ENCODE results near the gene SLC38A2.
"Not testable (repeated sequence)": the region's sequence is repeated elsewhere in the genome, so short reads cannot be mapped to it uniquely, and the experiment has no call there.

The SLC38A2 gene

DNA sequence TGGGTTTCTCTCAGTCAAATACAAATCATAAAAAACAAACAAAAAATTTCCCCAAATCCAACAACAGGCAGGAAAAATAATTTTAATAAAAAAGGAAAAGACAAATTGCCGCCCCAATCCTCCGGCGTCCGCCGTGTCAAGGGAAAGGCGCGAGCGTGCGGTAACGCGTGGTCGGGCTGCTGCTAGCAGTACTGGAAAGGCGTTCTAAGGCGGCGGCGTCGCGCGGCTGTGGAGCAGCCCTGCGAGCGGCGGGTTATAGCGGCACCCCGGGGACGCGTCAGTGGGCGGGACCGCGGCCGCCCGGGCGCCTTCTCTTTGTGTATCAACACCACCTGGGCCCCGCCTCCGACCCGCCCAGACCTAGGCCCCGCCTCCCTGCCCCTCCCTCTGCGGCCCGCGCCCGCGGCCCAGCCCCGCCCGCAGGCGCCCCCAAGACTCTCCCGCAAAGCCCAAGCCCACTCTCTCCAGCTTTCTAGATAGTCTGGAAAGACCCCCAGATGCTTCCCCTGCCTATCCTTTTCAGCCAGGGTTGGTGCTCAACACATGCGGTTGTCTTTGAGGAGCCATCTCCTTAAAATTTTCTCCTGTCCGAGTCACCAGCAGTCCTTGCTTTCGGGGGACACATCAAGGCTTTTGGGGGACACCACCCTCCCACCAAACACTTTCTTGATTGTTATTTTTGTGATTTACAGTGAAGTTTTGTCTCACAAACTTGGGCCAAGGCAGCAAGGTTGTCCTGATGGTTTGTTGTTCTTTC lies at the start of gene SLC38A2:
Gene SLC38A2, minus strand, starts transcription at position 230 of the 757 bp plus-strand sequence. CDS start 1,480 bp downstream, outside the sequence.
- peak; percentile 67 for FAIRE-seq
- peak; percentile 89 for DNase-seq (ENCODE audit: extremely low spot score, insufficient read length, low read depth)

DNA sequence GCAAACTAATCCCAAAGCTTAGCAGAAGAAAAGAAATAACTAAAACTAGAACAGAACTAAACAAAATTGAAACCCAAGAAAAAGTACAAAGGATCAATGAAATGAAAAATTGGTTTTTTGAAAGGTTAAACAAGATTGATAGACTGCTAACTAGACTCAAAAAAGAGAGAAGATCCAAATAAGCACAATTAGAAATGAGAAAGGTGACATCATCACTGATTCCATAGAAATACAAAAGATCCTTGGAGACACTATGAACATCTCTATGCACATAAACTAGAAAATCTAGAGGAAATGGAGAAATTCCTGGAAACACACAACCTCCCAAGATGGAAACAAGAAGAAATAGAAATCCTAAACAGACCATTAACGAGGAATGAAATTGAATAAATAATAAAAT lies 47.1 kb upstream of the SLC38A2 start:
- FAIRE-seq: no peak
- no peak for DNase-seq (ENCODE audit: extremely low spot score, insufficient read length, low read depth)

DNA sequence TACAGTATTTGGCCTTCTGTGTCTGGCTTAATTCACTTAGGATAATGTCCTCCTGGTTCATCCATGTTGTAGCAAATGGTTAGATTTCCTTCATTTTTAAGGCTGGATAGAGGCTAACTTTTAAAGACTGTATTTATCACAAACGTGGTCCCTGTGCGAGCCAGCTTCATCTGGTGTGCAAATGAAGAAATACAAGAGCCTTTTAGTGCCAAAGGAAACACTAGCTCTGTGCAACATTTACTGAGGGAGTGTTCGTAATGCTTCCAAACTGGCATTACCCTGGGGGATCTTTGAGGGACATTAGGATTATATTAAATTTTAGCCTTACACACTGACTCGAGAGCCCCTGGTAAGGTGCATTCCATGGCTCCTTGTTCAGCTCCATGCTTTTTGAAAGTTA lies 43.0 kb upstream of the SLC38A2 start:
- DNase-seq (ENCODE audit: extremely low spot score, insufficient read length, low read depth): no peak
- FAIRE-seq: no peak

DNA sequence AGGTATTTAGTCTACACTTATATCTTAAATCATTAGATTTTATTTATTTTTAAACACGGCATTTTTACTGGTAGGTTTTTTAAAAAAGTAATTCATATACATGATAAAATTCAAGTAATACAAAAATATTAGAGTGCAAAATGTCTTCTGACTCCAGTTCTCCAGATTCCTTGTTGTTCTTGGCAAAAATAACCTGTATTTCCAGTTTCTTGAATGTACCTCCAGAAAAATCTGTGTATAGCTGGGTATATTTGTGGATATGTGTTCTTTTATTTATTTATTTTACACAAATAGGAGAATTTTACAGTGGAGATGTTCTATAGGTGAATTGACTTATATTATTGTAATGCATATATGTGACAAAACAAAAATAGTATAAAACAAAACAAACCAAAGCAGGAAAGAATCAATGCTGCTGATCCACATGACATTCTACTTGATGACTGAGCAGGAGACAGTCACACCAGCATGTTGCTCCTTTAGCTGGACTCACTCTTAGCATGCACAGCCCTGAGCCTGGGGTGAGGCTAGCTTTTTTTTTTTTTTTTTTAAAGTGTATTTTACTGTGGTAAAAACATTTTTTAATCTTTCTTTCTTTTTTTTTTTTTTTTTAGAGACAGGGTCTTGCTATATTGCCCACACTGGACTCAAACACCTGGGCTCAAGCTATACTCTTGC lies 42.2 kb upstream of the SLC38A2 start:
- DNase-seq (ENCODE audit: extremely low spot score, insufficient read length, low read depth) (no peak), FAIRE-seq (no peak)

DNA sequence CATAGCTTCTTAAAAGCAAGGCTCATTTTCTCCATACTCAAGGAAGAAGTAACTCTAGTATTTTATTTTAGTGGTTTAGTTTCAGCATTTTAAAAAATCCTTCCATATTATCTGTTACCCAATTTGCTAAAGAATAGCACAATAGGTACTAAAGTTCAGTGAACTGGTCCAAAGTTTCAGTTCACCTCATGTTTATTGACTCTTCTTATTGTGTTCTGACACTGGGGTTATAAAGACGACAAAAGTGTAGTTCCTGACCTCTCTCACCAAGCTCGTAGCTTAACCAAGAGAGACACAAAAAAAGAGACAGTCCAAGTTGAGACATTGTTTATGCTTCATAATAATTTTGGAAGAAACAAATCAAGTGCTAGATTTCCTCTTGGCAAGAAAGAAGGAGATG lies 40.8 kb upstream of the SLC38A2 start:
- FAIRE-seq: no peak
- DNase-seq (ENCODE audit: extremely low spot score, insufficient read length, low read depth): no peak

DNA sequence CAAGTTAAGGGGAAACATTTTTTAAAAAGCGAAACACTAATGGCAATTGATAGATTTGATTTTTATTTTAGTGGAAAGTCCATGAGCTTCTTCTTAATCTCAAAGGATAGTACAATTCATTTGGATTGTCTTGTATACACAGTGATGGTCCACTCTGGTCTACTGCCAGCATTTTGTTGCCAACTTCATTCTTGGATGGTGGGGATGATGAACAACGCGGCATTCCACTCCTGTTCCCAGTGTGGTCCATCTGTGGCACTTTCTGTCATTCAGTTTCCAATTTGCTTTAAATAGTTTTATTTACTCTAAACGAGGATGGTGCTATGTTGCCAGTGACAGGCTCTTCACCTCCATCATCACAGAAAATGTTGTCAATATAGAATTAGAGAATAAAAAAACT lies 40.3 kb upstream of the SLC38A2 start:
- FAIRE-seq: no peak
- DNase-seq (ENCODE audit: extremely low spot score, insufficient read length, low read depth): no peak

DNA sequence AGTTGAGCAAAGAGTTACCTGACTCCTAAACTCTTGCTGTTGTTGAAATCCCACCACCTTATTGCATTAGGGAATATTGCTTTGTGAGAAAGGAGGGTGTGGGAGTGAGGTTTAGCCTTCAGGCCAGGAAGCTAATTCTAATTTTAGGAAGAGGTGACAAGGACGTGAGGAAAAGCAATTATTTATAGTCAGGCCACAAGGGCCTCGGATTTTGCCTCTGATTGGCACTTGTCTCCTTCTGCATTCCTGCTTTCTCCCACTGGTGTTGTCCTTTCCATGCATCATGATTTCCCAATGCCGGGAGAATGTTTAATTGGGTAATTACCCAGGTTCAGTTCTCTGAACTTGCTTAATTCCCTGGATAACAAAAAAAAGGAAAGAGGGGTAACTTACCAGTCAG lies 37.9 kb upstream of the SLC38A2 start:
- FAIRE-seq (no peak), DNase-seq (ENCODE audit: extremely low spot score, insufficient read length, low read depth) (no peak)

DNA sequence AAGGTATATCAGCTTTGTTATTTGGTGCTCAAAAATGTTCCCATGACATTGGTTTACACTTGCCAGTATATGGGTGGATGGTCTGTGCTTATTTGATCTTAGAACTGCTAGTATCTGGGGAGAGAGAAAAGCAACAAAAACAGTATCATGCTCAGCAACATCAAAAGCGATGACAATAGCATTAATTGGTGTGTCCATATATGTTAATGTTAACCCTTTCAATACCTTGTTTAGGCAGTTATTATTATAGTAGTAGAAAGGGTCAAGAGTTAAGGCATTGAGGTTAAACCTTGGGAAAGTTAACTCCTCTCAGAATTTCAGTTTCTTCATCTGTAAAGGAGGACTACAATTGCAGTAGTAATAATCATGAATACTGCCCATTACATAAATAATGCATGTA lies 37.4 kb upstream of the SLC38A2 start:
- no peak for FAIRE-seq

DNA sequence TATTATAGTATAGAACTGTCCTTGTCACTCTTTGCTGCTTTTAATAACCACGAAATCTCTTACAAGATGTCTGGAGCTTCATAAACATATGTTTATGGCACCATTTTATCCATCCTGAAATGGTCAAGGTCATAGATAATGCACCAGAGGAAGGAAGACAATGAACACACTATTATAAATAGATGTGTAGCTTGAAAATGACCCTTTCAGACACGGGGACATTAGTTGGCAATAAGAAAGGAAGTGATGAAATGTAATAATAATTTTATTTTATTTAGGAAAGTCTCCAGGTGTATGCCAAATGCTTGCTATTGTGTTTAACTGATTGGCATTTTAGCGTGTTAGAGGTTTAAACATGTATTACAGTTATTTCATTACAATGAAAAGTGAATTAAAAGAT lies 36.8 kb upstream of the SLC38A2 start:
- FAIRE-seq: no peak
- DNase-seq (ENCODE audit: extremely low spot score, insufficient read length, low read depth): no peak

More for the DNA sequence above, 37.4 kb upstream of the SLC38A2 start:
- no peak for DNase-seq (ENCODE audit: extremely low spot score, insufficient read length, low read depth)

DNA sequence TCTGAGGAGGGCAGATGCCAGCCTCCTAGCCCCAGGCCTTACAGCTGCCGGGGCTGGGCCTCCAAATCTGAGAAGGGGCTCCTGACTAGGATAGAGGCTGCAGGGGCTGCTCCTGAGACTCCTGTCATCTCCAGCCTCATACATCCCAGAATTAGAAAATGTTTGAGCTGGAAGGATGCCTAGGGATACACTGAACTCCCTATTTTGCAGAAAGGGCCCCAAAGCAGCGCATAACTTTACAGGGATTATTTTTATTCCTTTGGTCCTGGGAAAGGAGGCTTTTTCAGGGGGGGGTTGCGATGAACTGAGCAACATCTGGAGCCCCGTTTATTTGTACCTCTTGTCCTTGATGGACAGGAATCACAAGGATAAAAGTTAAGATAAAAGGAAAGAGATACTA lies 35.9 kb upstream of the SLC38A2 start:
- FAIRE-seq: no peak
- no peak for DNase-seq (ENCODE audit: extremely low spot score, insufficient read length, low read depth)

DNA sequence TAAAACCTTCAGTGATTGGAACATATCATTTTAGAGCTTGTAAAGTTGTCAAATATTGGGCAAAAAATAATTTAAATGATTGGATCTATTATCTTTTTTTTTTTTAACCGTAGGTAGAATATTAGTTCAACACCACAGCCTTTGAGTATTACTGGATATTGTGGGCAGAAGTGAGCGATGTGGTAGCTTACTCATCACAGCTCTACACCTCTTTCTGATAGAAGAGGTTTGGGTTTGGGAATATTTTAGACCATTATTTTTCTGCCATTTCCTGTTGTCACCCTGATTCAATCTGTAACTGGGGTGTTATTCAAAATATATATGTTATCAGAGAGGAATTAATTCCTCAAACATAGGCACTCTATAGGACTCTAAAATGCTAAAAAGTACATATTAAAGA lies 34.8 kb upstream of the SLC38A2 start:
- FAIRE-seq: no peak
- DNase-seq (ENCODE audit: extremely low spot score, insufficient read length, low read depth): no peak

DNA sequence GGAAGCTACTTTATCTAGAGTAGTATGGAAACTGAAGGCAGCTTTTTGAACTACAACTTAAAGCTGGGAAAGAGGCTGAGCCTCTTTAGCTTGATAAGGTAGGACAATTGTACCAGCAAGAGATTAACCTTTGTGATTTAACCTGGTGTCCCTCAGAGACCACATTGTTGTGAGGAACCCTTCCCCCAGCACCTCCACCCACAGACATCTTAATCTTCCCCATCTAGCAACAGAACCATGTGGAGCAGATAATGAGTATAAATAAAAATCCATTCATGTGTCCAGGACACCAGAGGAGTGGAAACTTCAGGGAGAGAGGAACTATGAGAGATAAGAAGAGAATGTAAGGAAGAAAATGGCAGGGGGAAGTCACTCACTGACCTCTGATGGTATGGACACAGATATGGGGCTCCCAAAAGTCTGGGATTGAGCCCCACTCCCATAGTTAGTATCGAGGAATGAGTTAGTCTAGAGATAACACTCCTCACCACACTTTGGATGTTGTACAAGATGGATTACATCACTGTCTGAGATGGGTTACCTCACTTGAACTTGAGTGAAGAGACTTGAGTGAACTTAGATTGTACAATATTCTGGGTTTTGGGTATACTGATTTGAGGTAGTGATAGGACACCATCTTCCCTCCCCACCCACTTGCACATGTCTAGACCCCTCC lies 33.9 kb upstream of the SLC38A2 start:
- FAIRE-seq (no peak), DNase-seq (ENCODE audit: extremely low spot score, insufficient read length, low read depth) (no peak)

DNA sequence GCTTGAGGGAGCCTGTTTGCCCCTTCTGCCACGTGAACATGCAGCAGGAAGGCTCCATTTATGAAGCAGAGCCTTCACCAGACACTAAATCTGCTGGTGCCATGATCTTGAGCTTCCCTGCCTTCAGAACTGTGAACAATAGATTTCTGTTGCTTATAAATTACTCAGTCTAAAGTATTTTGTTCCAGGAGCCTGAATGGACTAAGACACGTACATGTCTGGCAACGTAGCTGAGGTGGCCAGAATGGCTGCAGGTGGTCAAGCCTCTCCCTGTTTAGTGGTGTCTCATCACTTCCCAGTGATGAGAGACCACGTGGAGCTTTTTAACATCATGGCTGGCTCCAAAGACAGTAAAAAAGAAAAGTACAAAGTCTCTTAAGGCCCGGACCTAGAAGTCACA lies 32.2 kb upstream of the SLC38A2 start:
- FAIRE-seq: no peak
- no peak for DNase-seq (ENCODE audit: extremely low spot score, insufficient read length, low read depth)

DNA sequence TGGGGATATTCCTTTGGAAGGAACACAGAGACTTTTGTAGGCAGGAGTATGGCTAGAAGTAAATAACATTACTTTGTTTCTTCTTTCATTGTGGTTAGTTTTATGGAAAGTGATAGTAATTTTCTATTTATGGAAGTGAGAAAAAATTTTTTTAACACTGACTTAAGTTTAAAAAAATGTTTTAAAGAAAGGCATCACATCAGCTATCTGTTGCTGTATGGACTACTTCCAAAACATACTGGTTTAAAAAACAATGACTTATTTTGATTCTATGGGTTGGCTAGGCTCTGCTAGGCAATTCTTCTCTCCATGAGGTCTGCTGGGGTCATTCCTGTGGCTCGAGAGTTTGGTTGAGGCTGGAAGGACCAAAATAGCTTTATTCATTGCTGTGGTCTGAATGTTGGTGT lies 31.7 kb upstream of the SLC38A2 start:
- no peak for FAIRE-seq
- no peak for DNase-seq (ENCODE audit: extremely low spot score, insufficient read length, low read depth)

DNA sequence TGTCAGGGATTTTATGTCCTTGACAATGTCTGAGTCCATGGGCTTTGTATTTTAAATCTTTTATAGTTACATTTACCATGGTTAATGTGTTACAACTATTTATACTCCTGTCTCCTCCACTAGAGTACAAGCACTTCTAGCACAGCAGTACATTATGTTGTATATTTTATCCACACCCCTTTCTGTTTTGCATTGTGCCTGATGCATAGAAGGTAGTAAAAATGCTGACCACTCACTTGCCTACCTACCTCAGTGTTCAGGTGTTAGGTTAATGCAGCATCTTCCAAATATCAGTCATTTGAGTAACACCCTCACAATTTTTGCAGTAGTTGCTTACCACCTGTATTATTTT lies 31.1 kb upstream of the SLC38A2 start:
- DNase-seq (ENCODE audit: extremely low spot score, insufficient read length, low read depth): no peak
- no peak for FAIRE-seq

DNA sequence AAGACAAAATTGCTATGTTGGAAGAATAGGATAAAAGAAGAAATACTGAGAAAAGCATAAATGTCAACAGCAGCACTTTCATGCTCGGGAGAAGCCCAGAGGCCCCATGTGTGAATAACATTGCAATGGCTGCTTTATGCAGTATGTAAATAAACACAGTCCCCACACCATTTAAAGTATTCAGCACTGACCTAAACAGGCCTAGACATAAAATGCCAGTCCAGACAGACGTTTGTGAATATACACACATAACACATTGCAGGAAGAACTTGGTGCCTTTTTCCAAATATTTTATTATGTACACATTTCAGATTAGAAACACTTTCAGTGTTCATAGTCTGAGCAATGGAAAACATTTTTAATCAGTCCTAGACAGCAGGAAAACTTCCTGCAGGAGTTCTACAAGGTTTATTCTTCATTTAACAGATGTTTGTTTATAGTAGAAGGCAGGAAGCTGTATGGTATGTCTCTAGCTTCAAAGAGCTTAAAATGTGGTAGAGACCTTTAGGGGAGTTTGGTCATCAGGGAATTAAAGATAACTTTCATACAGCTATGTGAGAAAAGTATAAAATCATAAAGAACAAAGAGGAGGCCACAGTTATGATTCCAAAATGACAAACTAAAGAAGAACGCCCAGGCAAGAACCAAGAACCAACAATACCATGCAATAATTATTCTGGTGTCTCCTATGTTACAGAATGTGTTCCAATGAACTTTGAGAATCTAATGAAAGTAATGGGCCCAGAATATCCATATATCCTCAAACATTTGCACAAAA lies 30.6 kb upstream of the SLC38A2 start:
- DNase-seq (ENCODE audit: extremely low spot score, insufficient read length, low read depth) (no peak), FAIRE-seq (no peak)

DNA sequence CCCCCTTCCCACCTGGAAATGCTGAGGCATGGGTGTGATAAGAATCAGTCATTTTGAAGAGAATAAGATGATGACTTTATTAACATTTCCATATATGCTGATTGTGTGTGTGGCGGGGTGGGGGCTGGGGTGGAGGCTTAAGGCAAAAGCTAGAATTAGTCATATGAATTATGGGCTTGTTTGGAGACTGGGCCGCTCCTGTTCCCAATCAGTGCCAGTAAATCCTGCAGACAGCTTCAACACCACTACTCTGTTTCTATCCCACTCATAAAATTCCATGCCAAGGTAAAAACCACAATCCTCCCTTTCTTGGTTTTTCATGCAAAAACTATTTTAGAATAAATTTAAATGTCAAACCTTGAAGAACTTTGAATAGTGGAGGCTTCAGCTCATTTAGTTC lies 29.9 kb upstream of the SLC38A2 start:
- DNase-seq (ENCODE audit: extremely low spot score, insufficient read length, low read depth) (no peak), FAIRE-seq (no peak)

DNA sequence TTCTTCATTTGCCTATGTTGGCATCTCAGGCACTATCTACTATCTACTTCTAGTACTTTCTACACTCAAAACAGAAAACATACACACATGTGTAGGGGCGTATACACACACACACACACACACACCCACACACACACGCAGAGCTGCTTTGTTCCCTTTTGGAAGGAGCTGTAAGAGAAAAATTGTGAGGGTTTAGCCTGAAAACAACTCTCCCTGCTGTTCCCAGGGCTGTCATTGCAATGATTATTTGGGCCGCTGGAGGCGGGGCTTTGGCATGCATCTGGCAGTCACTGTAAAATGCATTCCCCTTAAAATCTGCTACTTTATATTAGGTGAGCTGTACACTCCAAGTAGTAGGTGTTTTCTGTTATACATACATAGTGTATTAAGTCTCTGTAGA lies 29.1 kb upstream of the SLC38A2 start:
- DNase-seq (ENCODE audit: extremely low spot score, insufficient read length, low read depth) (no peak), FAIRE-seq (no peak)

DNA sequence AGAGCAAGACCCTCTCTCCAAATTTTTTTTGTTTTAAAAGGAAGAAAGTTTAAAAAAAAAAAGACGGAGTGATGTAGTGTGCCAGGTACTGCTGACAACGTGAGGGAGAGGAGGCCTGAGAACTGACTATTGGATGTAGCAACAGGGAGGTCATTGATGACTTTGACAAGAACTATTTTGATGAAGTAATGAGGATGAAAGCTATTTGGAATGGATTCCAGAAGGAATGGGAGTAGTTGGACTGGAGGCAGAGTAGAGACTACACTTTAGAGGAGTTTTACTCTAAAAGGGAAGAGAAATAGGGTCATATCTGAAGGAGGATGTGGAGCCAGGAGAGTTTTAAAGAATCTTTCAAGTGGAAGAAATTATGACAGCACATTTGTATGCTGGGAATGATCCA lies 27.8 kb upstream of the SLC38A2 start:
- DNase-seq (ENCODE audit: extremely low spot score, insufficient read length, low read depth): no peak
- no peak for FAIRE-seq

DNA sequence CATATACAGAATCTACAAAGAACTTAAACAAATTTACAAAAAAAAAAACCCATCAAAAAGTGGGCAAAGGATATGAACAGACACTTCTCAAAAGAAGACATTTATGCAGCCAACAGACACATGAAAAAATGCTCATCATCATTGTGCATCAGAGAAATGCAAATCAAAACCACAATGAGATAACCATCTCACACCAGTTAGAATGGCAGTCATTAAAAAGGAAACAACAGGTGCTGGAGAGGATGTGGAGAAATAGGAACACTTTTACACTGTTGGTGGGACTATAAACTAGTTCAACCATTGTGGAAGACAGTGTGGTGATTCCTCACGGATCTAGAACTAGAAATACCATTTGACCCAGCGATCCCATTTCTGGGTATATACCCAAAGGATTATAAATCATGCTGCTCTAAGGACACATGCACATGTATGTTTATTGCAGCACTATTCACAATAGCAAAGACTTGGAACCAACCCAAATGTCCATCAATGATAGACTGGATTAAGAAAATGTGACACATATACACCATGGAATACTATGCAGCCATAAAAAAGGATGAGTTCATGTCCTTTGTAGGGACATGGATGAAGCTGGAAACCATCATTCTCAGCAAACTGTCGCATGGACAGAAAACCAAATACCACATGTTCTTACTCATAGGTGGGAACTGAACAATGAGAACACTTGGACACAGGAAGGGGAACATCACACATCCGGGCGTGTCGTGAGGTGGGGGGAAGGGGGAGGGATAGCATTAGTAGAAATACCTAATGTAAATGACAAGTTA lies 27.1 kb upstream of the SLC38A2 start:
- not testable (repeated sequence) for FAIRE-seq

More for the DNA sequence above, 27.1 kb upstream of the SLC38A2 start:
- DNase-seq (ENCODE audit: extremely low spot score, insufficient read length, low read depth): not testable (repeated sequence)

Measured in GM18507 (cell line).